Stimulated activated CD8-positive, alpha-beta memory T cell treated with anti-CD3 and anti-CD28 coated beads, Interleukin-15, amount 100 ng/mL, for 4 hours (primary cell): ENCODE measurements around the gene TP53INP2.
"Not testable (repeated sequence)": the region's sequence is repeated elsewhere in the genome, so short reads cannot be mapped to it uniquely, and the experiment has no call there.

Experiments
- DNase-seq, 2 donors: peaks; one replicate each; pipeline ENCODE4 v3.0.0-alpha.2; 2020; ENCODE audit warnings: low read depth in 2 of 2

The TP53INP2 gene

GRCh38 chr20:34705397-34706301, 1.5 kb downstream of the TP53INP2 start:
- no peak for DNase-seq

- no peak for DNase-seq
Observed at GRCh38 chr20:34706302-34706875, 2.2 kb downstream of the TP53INP2 start.

- no peak for DNase-seq
Observed at GRCh38 chr20:34706912-34707784, 3.0 kb downstream of the TP53INP2 start.

GRCh38 chr20:34708621-34709043, 4.5 kb downstream of the TP53INP2 start:
- DNase-seq, result peak in 1 of 2 donors; percentile 25

GRCh38 chr20:34709044-34709830, 5.1 kb downstream of the TP53INP2 start:
- DNase-seq, result peak; percentile 50 to 60

- DNase-seq, result peak; percentile 31 to 37
Observed at GRCh38 chr20:34709831-34710567, 5.9 kb downstream of the TP53INP2 start.

GRCh38 chr20:34710568-34710839, 6.4 kb downstream of the TP53INP2 start:
- no peak for DNase-seq

- no peak for DNase-seq
Observed at GRCh38 chr20:34710861-34711574, 6.9 kb downstream of the TP53INP2 start.

GRCh38 chr20:34711813-34712430, 7.8 kb downstream of the TP53INP2 start:
- no peak for DNase-seq

GRCh38 chr20:34712525-34713192, 8.5 kb downstream of the TP53INP2 start:
- DNase-seq, result no peak

- DNase-seq, result no peak
Observed at GRCh38 chr20:34713194-34713943, 9.2 kb downstream of the TP53INP2 start.

- not testable (repeated sequence) for DNase-seq
Observed at GRCh38 chr20:34713944-34714515, 9.9 kb downstream of the TP53INP2 start.

- DNase-seq, result no peak
Observed at GRCh38 chr20:34715384-34715783, 11.2 kb downstream of the TP53INP2 start.

- no peak for DNase-seq
Observed at GRCh38 chr20:34716921-34717229, 12.7 kb downstream of the TP53INP2 start.

GRCh38 chr20:34717230-34718095, 13.3 kb downstream of the TP53INP2 start:
- no peak for DNase-seq

GRCh38 chr20:34719242-34720017, 15.3 kb downstream of the TP53INP2 start:
- not testable (repeated sequence) for DNase-seq

- no peak for DNase-seq
Observed at GRCh38 chr20:34720266-34720665, 16.1 kb downstream of the TP53INP2 start.
